ENCODE results near the gene PPP1R7.
A peak's percentile ranks its signal among the peaks of the same experiment; 100 is the strongest.

PPP1R7 gene

DNA sequence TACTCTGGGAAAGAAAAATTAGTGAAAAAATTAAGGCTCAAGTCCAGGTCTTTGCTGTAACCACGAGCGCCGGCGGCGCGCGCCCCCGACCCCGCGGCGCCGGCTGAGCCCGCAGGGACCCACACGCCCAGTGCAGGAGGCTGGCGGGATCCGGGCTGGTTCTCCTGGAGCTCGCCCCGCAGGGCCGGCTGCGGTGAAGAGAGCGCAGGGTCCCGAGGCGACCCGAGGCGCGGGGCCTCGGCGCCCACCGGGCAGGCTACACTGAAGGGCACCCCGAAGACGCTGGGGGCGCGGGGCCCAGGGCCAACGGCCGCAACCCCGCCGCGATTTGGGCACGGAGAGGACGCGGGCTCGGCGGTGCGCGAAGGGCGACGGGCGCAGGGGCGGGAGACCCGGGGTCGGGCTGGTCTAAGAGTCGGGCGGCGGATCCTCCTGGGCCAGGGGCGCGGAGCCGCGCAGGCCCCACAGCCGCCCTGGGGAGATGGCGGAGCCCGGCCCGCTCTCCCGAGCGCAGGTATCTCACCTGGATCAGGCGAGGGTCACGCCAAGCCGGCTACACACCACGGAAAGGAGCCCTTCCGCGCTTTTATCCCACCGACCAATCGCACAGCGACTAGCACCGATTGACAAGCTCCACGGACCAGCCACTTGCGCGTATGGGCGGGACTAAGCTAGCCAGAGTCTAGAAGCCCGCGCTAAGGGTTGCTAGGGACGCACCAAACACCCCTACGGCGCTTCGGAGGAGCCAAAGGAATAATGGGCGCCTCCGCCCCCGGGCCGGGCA is 1.2 kb upstream of the PPP1R7 start, which contains the start of gene PASK:
PASK (minus strand) TSS at position 582 of the 784 bp plus-strand sequence. CDS start 6,440 bp downstream, outside the sequence.
- H3K27me3 ChIP-seq (ENCODE audit: insufficient read depth, low read depth, severe bottlenecking), result no peaks in the 10 kb centered on the region
- H3K27ac ChIP-seq, result peak within 1 kb of the TSS; percentile 85
- H3K36me3 ChIP-seq, result peaks cover 15% of the 10 kb centered on the region
- TF ChIP-seq, protein P1, sequence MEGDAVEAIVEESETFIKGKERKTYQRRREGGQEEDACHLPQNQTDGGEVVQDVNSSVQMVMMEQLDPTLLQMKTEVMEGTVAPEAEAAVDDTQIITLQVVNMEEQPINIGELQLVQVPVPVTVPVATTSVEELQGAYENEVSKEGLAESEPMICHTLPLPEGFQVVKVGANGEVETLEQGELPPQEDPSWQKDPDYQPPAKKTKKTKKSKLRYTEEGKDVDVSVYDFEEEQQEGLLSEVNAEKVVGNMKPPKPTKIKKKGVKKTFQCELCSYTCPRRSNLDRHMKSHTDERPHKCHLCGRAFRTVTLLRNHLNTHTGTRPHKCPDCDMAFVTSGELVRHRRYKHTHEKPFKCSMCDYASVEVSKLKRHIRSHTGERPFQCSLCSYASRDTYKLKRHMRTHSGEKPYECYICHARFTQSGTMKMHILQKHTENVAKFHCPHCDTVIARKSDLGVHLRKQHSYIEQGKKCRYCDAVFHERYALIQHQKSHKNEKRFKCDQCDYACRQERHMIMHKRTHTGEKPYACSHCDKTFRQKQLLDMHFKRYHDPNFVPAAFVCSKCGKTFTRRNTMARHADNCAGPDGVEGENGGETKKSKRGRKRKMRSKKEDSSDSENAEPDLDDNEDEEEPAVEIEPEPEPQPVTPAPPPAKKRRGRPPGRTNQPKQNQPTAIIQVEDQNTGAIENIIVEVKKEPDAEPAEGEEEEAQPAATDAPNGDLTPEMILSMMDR (IDR thresholded peaks at IDR 0.05; ENCODE audit: low read depth, low read length), result no peak
- no peaks in the 10 kb centered on the region for H3K9me3 ChIP-seq (ENCODE audit: severe bottlenecking)
- H3K4me3 ChIP-seq (ENCODE audit: low read depth, low read length), result peak within 1 kb of the TSS; percentile 66
- DNase-seq, result peak; percentile 97

- no peak for DNase-seq
- peaks cover 13% of the 10 kb centered on the region for H3K36me3 ChIP-seq
- H3K4me3 ChIP-seq (ENCODE audit: low read depth, low read length), result peak overlapping the region; percentile 66
- H3K27ac ChIP-seq, result peak overlapping the region; percentile 85
- H3K27me3 ChIP-seq (ENCODE audit: insufficient read depth, low read depth, severe bottlenecking), result no peaks in the 10 kb centered on the region
- no peaks in the 10 kb centered on the region for H3K9me3 ChIP-seq (ENCODE audit: severe bottlenecking)
- TF ChIP-seq, protein P1 (IDR thresholded peaks at IDR 0.05; ENCODE audit: low read depth, low read length), result no peak
These were observed 667 bp upstream of the PPP1R7 start for GRCh38 chr2:241149675-241149924.

GRCh38 chr2:241150660-241151530 is 628 bp downstream of the PPP1R7 start:
- Histone ChIP-seq H3K27ac (peak overlapping the region; percentile 69), H3K27me3 (ENCODE audit: insufficient read depth, low read depth, severe bottlenecking) (no peaks in the 10 kb centered on the region), H3K36me3 (peaks cover 12% of the 10 kb centered on the region), H3K9me3 (ENCODE audit: severe bottlenecking) (no peaks in the 10 kb centered on the region), H3K4me3 (ENCODE audit: low read depth, low read length) (peak overlapping the region; percentile 66)
- TF ChIP-seq, protein P1 (IDR thresholded peaks at IDR 0.05; ENCODE audit: low read depth, low read length), result no peak
- DNase-seq, result no peak

- no peak overlapping the region for H3K4me3 ChIP-seq (ENCODE audit: low read depth, low read length)
- H3K36me3 ChIP-seq, result peaks cover 12% of the 10 kb centered on the region
- DNase-seq, result no peak
- H3K27ac ChIP-seq, result no peak overlapping the region
- H3K27me3 ChIP-seq (ENCODE audit: insufficient read depth, low read depth, severe bottlenecking), result no peaks in the 10 kb centered on the region
- no peaks in the 10 kb centered on the region for H3K9me3 ChIP-seq (ENCODE audit: severe bottlenecking)
- TF ChIP-seq, protein P1 (IDR thresholded peaks at IDR 0.05; ENCODE audit: low read depth, low read length), result no peak
These were observed 1.8 kb downstream of the PPP1R7 start for GRCh38 chr2:241151934-241152660.

GRCh38 chr2:241153616-241154015 is 3.3 kb downstream of the PPP1R7 start:
- Histone ChIP-seq H3K27me3 (ENCODE audit: insufficient read depth, low read depth, severe bottlenecking) (no peaks in the 10 kb centered on the region), H3K4me3 (ENCODE audit: low read depth, low read length) (no peak overlapping the region), H3K36me3 (peaks cover 22% of the 10 kb centered on the region), H3K27ac (no peak overlapping the region), H3K9me3 (ENCODE audit: severe bottlenecking) (no peaks in the 10 kb centered on the region)
- TF ChIP-seq, protein P1 (IDR thresholded peaks at IDR 0.05; ENCODE audit: low read depth, low read length), result no peak
- no peak for DNase-seq

All from WERI-Rb-1 (cell line).